GM18867 (cell line): ENCODE measurements around the gene GLT6D1.
"Not testable (repeated sequence)": the region's sequence is repeated elsewhere in the genome, so short reads cannot be mapped to it uniquely, and the experiment has no call there.

Experiments used
- ATAC-seq: cut with Tn5 transposase; IDR thresholded peaks from one replicate; pipeline ENCODE4 v1.9.1; 2021; ENCODE audit warnings: mild to moderate bottlenecking, moderate library complexity; ENCODE audit not compliant: unreplicated experiment

Gene GLT6D1

DNA sequence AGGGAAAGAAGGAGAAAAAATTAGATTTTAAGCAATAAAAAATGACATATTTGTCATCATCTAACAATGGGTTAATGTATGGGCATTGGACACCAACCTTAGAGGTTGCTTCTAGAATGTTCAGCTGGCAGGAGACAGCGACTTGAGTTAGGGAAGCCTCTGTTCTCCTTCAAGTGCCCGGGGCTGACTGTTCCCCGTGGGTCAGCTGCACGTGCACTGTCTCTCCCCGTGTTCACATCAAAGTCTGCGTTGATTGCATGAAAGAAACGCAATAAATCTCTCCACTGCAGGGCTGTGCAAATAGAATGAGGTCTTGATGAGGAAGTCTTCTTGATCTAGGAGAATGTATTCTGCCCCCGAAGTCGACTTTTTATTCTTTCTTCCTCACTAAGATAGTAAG lies at the start of gene GLT6D1:
Gene GLT6D1, minus strand, starts transcription at position 345 of the 400 bp plus-strand sequence. CDS start 353 bp downstream, outside the sequence.
- no peak for ATAC-seq

DNA sequence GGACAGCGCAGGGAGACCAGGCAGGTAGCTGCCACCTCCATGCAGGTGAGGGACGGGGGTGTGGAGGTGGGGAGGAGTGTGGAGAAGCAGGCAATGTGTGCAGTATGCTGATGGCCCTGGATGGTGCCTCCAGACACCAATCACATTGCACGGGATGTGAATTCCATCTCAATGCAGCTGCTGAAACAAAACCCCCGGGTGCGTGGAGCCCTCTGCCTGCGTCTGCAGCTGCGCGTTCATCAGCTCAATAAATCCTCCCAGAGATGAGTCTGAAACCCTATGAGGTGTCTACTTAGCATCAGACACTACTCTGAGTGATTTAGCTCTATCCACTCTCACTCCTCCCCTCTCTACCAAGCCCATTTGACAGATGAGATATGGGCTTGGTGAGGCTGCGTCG lies 49.7 kb upstream of the GLT6D1 start:
- no peak for ATAC-seq

- no peak for ATAC-seq
Measured at GRCh38 chr9:135687216-135687615, 47.9 kb upstream of the GLT6D1 start.

DNA sequence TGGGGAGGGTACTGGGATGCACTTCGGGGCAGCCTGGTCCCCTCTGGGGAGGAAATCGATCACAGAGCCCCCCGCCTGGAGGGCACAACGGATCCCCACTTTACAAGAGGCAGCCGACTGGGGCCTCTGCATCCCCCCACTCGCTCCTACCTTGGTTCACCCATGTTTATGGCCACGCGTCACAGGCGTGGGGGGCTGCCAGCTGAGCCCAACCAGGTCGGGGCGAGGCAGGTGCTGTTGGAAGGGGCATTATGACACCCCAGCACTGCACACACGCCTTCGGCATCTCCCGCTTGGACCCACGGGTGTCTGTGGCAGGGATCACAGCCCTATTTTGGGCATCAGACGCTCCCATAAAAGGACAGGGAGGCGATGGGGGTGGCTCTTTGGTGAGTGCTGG lies 45.4 kb upstream of the GLT6D1 start:
- ATAC-seq: no peak

DNA sequence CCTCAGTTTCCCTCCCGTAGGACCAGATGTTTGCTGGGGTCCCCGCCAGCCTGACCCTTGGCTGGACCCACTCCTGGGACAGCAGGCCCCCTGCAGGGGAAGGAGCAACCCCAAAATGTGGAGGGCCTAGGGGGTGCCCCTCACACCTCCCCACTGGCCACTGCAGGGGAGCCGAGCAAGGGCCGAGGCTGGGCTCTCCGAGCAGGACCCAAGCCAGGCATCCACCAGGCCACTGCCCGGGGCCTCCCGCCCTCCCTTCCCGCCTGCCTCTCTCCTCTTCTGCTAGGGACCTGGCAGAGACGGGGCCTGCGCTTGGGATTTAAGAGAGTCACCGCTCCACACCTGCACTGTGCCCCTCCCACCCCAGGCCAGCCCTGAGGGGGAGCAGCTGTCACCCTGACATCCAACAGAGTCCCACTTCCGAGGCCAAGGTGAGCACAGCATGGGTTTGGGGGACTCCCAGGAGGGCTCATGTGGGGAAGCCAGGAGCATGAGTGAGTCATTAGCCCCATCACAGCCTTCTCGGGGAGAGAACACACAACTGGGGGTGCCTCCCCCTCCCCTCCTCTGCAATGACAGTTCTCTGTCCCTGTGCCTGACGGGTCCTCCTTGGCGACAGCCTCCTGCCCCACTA lies 44.2 kb upstream of the GLT6D1 start:
- no peak for ATAC-seq

- no peak for ATAC-seq
Measured at GRCh38 chr9:135681161-135681560, 41.8 kb upstream of the GLT6D1 start.

DNA sequence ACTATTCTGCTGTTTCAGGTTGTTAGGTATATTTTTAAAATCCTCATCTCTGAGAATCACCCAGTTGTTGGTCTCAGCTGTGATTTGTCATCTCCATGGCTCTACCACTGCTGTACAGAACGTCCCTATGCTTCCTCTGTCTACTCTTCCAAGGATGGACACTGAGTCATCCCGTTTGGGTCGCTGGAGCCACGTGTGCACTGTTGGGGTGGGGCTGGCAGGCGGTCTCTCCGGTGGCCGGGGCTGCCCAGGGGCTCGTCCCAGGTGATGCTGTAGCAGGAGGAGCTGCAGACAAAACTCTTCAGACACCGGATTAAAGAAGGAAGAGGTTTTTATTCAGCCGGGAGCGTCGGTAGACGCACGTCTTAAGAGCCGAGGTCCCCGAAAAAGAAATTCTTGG lies 40.7 kb upstream of the GLT6D1 start:
- ATAC-seq: no peak

DNA sequence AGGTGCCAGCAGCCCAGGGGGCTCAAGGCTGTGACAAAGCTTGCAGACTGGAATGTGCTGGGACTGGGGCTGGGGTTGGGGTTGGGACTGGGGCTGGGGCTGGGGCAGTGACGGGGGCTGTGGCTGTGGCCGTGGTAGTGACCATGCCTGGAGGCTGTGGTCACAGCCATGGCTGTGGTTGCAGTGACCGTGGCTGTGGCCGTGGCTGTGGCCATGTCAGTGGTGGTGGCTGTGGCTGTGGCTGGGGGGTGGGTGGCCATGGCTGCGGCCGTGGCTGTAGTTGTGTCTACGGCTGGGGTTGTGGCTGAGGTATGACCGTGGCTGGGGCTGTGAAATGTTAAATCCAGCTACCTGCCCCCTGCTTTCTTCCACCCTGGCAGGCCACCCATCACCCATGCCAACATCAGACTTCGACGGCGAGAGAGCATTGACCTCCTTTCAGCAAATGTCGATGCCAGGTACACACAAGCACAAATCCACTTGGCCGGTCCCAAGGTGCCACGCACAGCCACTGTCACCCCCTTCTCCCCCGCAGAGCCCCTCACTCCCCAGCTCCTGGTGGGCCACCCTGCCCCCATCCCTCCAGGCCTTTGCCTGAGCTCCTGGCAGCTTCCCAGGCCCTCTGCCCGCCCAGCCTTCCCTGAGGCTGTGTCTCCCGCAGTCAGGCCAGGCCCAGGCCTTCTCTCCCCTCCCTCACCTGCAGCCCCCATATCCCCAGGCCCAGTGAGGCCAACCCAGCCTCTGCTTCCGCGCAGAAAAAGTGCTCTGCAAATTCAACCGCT lies 39.1 kb upstream of the GLT6D1 start:
- no peak for ATAC-seq

DNA sequence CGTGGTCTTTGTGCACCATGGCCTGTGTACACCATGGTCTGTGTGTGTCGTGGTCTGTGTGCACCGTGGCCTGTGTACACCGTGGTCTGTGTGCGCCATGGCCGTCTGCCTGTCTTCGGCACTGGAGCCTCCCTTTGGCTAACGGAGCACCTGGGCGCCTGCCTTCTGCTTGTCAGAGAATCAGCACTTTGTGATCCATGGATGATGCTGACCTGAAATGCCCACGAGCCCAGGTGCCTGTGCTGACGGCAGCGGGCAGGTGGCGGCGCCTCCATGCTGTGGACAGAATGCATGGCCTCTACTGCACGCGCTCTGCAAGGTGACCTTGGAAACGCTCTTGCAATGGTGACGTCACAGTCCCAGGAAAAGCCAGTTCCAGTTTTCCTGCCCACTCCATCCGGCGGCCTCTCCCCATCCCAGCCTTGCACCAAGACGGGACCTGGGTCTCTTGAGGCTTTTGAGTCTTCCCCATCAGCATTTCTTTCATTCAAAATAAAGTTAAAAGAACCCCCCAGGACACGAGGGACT lies 38.4 kb upstream of the GLT6D1 start:
- no peak for ATAC-seq

GRCh38 chr9:135676891-135677290 lies 37.6 kb upstream of the GLT6D1 start:
- ATAC-seq: no peak

DNA sequence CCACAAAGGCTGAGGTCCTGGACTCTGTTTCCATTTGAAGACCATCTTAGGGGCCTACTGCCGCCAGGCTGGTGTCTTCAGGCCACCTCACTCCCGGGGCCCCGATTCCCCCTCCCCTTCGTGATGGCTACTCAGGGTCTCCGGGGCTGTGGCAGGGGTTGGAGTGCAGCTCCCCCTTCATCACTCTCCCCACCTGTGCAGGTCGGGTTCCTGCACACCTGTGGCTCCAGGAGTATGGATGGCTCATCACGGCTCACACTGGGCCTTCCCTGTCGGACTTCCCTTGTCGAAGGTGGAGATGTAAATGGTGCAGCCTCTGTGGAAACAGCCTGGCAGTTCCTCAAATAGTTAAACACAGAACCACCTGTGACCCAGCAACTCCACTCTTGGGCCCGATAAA lies 35.6 kb upstream of the GLT6D1 start:
- ATAC-seq: no peak

GRCh38 chr9:135673941-135674340 lies 34.6 kb upstream of the GLT6D1 start:
- ATAC-seq: no peak

DNA sequence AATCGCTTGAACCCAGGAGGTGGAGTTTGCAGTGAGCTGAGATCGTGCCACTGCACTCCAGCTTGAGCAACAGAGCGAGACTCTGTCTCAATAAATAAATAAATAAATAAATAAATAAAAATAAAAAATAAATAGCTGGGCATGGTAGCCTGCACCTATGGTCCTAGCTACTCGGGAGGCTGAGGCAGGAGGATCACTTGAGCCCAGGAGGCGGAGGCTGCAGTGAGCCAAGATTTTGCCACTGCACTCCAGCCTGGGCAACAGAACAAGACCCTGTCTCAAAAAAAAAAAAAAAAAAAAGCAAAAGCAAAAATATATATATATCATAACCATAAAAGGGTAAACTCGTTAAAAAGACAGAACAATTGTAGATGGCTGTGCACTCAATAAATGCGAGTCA lies 33.4 kb upstream of the GLT6D1 start:
- ATAC-seq: not testable (repeated sequence)

- ATAC-seq: no peak
Measured at GRCh38 chr9:135671591-135672041, 32.3 kb upstream of the GLT6D1 start.

GRCh38 chr9:135670721-135671590 lies 31.6 kb upstream of the GLT6D1 start:
- no peak for ATAC-seq

GRCh38 chr9:135669616-135670285 lies 30.4 kb upstream of the GLT6D1 start:
- no peak for ATAC-seq

DNA sequence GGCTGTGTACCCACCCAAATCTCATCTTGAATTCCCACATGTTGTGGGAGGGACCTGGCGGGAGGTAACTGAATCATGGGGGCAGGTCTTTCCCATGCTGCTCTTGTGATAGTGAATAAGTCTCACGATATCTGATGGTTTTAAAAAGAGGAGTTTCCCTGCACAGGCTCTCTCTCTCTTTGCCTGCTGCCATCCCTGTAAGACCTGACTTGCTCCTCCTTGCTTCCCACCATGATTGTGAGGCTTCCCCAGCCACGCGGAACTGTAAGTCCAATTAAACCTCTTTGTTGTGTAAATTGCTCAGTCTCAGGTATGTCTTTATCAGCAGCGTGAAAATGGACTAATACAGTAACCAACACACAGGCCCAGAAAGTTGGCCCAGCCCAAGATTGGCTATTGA lies 29.7 kb upstream of the GLT6D1 start:
- ATAC-seq: not testable (repeated sequence)

- no peak for ATAC-seq
Measured at GRCh38 chr9:135667463-135668001, 28.2 kb upstream of the GLT6D1 start.

DNA sequence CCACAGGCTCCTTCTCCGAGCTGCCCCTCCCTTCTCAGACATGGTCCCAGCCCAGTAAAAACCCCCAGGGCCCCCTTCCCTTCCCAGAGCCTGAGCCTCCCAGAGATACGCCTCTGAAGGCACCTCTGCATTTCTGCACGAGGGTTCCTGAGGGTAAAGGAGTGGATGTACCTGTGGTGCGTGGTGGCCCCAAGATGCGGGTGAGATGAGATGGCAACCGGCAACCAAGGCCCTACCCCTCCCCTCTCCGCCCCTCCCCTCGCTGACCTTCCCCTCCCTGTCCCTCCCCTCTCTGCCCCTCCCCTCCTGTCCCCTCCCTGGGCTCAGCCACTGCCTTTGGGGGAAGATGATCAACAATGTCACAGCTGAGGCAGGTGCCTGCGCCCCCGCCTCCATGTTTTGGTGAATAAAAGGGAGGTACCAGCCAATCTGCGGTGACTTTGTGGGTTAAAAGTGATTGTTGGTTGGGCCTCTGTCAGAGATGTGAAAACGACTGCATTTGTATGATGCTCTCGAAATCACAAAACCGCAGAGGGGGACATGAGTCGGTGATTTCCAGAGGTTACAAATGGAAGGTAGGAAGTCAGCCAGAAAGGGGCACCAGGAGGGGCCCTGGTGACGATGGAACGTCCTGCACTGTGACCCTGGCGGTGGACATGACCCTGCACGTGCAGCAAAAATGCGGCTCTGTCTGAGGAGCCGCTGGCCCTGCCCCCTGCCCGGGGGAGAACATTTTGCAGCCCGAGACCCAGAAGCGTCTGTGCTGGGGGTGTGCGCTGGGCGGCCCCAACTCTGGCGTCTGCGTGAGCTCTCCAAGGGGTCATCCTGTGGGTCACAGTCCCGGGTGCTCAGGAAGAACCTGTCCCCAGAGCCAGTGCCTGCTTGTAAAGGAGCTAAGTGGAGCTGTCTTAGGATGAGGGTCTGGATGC lies 27.5 kb upstream of the GLT6D1 start:
- no peak for ATAC-seq
